GM19324 (cell line): ENCODE measurements around the gene ACTR5.
A peak's percentile ranks its signal among the peaks of the same experiment; 100 is the strongest.

Experiments used
- ATAC-seq: cut with Tn5 transposase; IDR thresholded peaks from one replicate; pipeline ENCODE4 v1.9.1; 2021; ENCODE audit warnings: mild to moderate bottlenecking, moderate library complexity; ENCODE audit not compliant: unreplicated experiment, low FRiP score

The ACTR5 gene

GRCh38 chr20:38748097-38748860 lies at the start of gene ACTR5:
ACTR5 (plus strand) TSS chr20:38748460; CDS start chr20:38748479, 19 bp downstream.
- peak; percentile 89 for ATAC-seq

GRCh38 chr20:38698541-38698940 lies 49.7 kb upstream of the ACTR5 start:
- ATAC-seq = no peak

GRCh38 chr20:38700141-38700540 lies 48.1 kb upstream of the ACTR5 start:
- no peak for ATAC-seq

GRCh38 chr20:38700926-38701325 lies 47.3 kb upstream of the ACTR5 start:
- ATAC-seq = no peak

- no peak for ATAC-seq
Measured at GRCh38 chr20:38703526-38703925, 44.7 kb upstream of the ACTR5 start.

GRCh38 chr20:38704136-38704535 lies 44.1 kb upstream of the ACTR5 start:
- ATAC-seq = no peak

- no peak for ATAC-seq
Measured at GRCh38 chr20:38706509-38706908, 41.8 kb upstream of the ACTR5 start.

- no peak for ATAC-seq
Measured at GRCh38 chr20:38714308-38714707, 34.0 kb upstream of the ACTR5 start.

- ATAC-seq = no peak
Measured at GRCh38 chr20:38715646-38716045, 32.6 kb upstream of the ACTR5 start.

- no peak for ATAC-seq
Measured at GRCh38 chr20:38722683-38723016, 25.6 kb upstream of the ACTR5 start.

- ATAC-seq = no peak
Measured at GRCh38 chr20:38723017-38723847, 25.0 kb upstream of the ACTR5 start.

- no peak for ATAC-seq
Measured at GRCh38 chr20:38723848-38724625, 24.2 kb upstream of the ACTR5 start, which contains the start of gene SLC32A1. SLC32A1 (plus strand) TSS chr20:38724486; CDS start chr20:38724725, 239 bp downstream.

GRCh38 chr20:38724626-38725147 lies 23.6 kb upstream of the ACTR5 start:
- ATAC-seq = no peak

GRCh38 chr20:38725148-38725901 lies 22.9 kb upstream of the ACTR5 start:
- no peak for ATAC-seq

- no peak for ATAC-seq
Measured at GRCh38 chr20:38725931-38726803, 22.1 kb upstream of the ACTR5 start.

- no peak for ATAC-seq
Measured at GRCh38 chr20:38726804-38727606, 21.3 kb upstream of the ACTR5 start.

- no peak for ATAC-seq
Measured at GRCh38 chr20:38727607-38728190, 20.6 kb upstream of the ACTR5 start.
